ENCODE data around the gene ZIC1. TPM values are rescaled to one million over a fixed set of nuclear protein-coding genes. Genes with fewer than 3 reads are reported as not detected.

ZIC1 gene
- total RNA-seq, 1 experiment from 2014 or later: not detected

GRCh38 chr3:147387885-147388699 lies 21.1 kb upstream of the ZIC1 start:
- H2BK12ac ChIP-seq (ENCODE audit: insufficient read length, low read depth, low read length): no peak overlapping the region
- no peak overlapping the region for H4K91ac ChIP-seq (ENCODE audit: insufficient read length, low read depth, low read length)
- no peak overlapping the region for H3K4me2 ChIP-seq (ENCODE audit: insufficient read depth, insufficient read length, low read length)
- H3K4me3 Mint-ChIP-seq: peak overlapping the region in 1 of 2 experiments; percentile 77; a peak in 3 of 5 replicates
- no peak for DNase-seq
- no peak overlapping the region for H2BK120ac ChIP-seq (ENCODE audit: low read depth, low read length, poor library complexity, severe bottlenecking)
- H3K9me3 ChIP-seq (ENCODE audit: control insufficient read depth, low read depth, low read length): no peaks in the 10 kb centered on the region
- no peak overlapping the region for H3K27ac Mint-ChIP-seq
- H3K4ac ChIP-seq (ENCODE audit: low read depth, low read length): no peak overlapping the region
- H2BK15ac ChIP-seq (ENCODE audit: low read depth, low read length): no peak overlapping the region
- H3K18ac ChIP-seq (ENCODE audit: insufficient read length, low read depth, low read length): no peak overlapping the region
- no peaks in the 10 kb centered on the region for H3K79me1 ChIP-seq (ENCODE audit: insufficient read depth, low read depth, low read length, poor library complexity, severe bottlenecking)
- no peak overlapping the region for H3T11ph ChIP-seq (ENCODE audit: low read length)
- peaks cover 0 to 2% (median 0%) of the 10 kb centered on the region in 3 experiments; a peak in 3 of 7 replicates for H3K36me3 Mint-ChIP-seq (ENCODE audit: insufficient read depth in 1 of 3, low read depth in 3 of 3)
- no peak overlapping the region for H4K8ac ChIP-seq (replicated peaks; ENCODE audit: insufficient read length, low read depth, low read length)
- H3K4me1 ChIP-seq (ENCODE audit: insufficient read depth, low read length): no peaks in the 10 kb centered on the region; the same call in none of the 2 replicates
- peaks cover 38 to 82% of the 10 kb centered on the region in 2 experiments for H3K4me1 Mint-ChIP-seq
- no peak overlapping the region for H2BK5ac ChIP-seq (ENCODE audit: insufficient read length, low read length)
- WGBS (ENCODE audit: extremely low coverage, insufficient read length, low lambda C conversion rate): no CpG with 5 or more reads among the region's 36 CpGs
- H3K23me2 ChIP-seq (ENCODE audit: insufficient read length, low read depth, low read length, poor library complexity, severe bottlenecking): peaks cover 18% of the 10 kb centered on the region
- H4K20me1 ChIP-seq (ENCODE audit: control insufficient read depth, insufficient read depth, insufficient read length): no peaks in the 10 kb centered on the region
- H3K79me2 ChIP-seq (ENCODE audit: insufficient read depth, low read length): no peaks in the 10 kb centered on the region
- H4K5ac ChIP-seq (ENCODE audit: insufficient read length, low read depth, low read length): no peak overlapping the region
- peaks cover 3 to 10% of the 10 kb centered on the region in 2 experiments; a peak in 4 of 5 replicates for H3K9me3 Mint-ChIP-seq
- no peak overlapping the region for H2AFZ ChIP-seq (ENCODE audit: low read length)
- H2BK20ac ChIP-seq (ENCODE audit: low read depth, low read length, poor library complexity, severe bottlenecking): no peak overlapping the region
- H3K27me3 Mint-ChIP-seq (ENCODE audit: low read depth): peaks cover 100% of the 10 kb centered on the region
- H3K23ac ChIP-seq (ENCODE audit: insufficient read length, low read depth, low read length): no peak overlapping the region
- H2AK5ac ChIP-seq (ENCODE audit: insufficient read length, low read length): no peak overlapping the region
- H3K9ac ChIP-seq (ENCODE audit: extremely low read depth, insufficient read length, low read length): no peak overlapping the region
- no peak overlapping the region for H3K27ac ChIP-seq (ENCODE audit: insufficient read length, low read depth, low read length)
- H3K27me3 ChIP-seq (ENCODE audit: insufficient read depth, low read length): peaks cover 82% of the 10 kb centered on the region
- TF ChIP-seq CTCF (conservative IDR thresholded peaks at IDR 0.05): no peak
- no peak overlapping the region for H3K14ac ChIP-seq (ENCODE audit: insufficient read depth, low read length)
- H3K56ac ChIP-seq (ENCODE audit: insufficient read length, low read depth, low read length): no peak overlapping the region
